Measurements from ENCODE around the gene SNRPA.

GRCh38 chr19:40806423-40807146 is 55.6 kb downstream of the SNRPA start:
- TF ChIP-seq CTCF (conservative IDR thresholded peaks at IDR 0.05): no peak
- TF ChIP-seq EZH2 (IDR thresholded peaks at IDR 0.05; ENCODE audit: low read depth): no peak
